Duodenal mucosa (tissue), 2 donors: ENCODE results near the gene INHA.

Source experiments
- H3K27ac ChIP-seq: one replicate; pipeline ENCODE4 v1.7.0; 2013; ENCODE audit warnings: low read depth, low read length
- H3K27me3 ChIP-seq, 2 donors: one replicate each; pipeline ENCODE4 v1.7.0; 2013; ENCODE audit warnings: low read length in 2 of 2, control low read depth in 1 of 2; ENCODE audit not compliant: insufficient read depth in 2 of 2, control insufficient read depth in 1 of 2
- H3K36me3 ChIP-seq, 2 donors: one replicate each; pipeline ENCODE4 v1.7.0; 2013; ENCODE audit warnings: low read length in 2 of 2, control low read depth in 1 of 2; ENCODE audit not compliant: insufficient read depth in 2 of 2, control insufficient read depth in 1 of 2
- H3K4me1 ChIP-seq, 2 donors: one replicate each; pipeline ENCODE4 v1.7.0; 2013; ENCODE audit warnings: low read length in 2 of 2, control low read depth in 1 of 2; ENCODE audit not compliant: insufficient read depth in 2 of 2, control insufficient read depth in 1 of 2
- H3K4me3 ChIP-seq, 2 donors: one replicate each; pipeline ENCODE4 v1.7.0; 2013; ENCODE audit warnings: low read length in 2 of 2, low read depth in 1 of 2
- H3K9ac ChIP-seq, 2 donors: one replicate each; pipeline ENCODE4 v1.7.0; 2013; ENCODE audit warnings: low read length in 2 of 2, low read depth in 1 of 2
- H3K9me3 ChIP-seq, 2 donors: one replicate each; pipeline ENCODE4 v1.7.0; 2013; ENCODE audit warnings: low read length in 2 of 2, control low read depth in 1 of 2; ENCODE audit not compliant: control insufficient read depth in 1 of 2

INHA gene

GRCh38 chr2:219551441-219552381, 20.4 kb upstream of the INHA start:
- Histone ChIP-seq H3K36me3 (no peaks in the 10 kb centered on the region), H3K9ac (peak overlapping the region in 1 of 2 donors; percentile 38), H3K27ac (no peak overlapping the region), H3K4me1 (peaks cover 5 to 9% of the 10 kb centered on the region in 2 donors), H3K4me3 (peak overlapping the region; percentile 54 to 71), H3K9me3 (no peaks in the 10 kb centered on the region), H3K27me3 (peaks cover 20 to 22% of the 10 kb centered on the region in 2 donors)

- H3K4me1 ChIP-seq, result peaks cover 5 to 9% of the 10 kb centered on the region in 2 donors
- no peak overlapping the region for H3K27ac ChIP-seq
- H3K9ac ChIP-seq, result peak overlapping the region in 1 of 2 donors; percentile 51
- H3K4me3 ChIP-seq, result peak overlapping the region; percentile 54 to 71
- peaks cover 20 to 22% of the 10 kb centered on the region in 2 donors for H3K27me3 ChIP-seq
- no peaks in the 10 kb centered on the region for H3K9me3 ChIP-seq
- H3K36me3 ChIP-seq, result no peaks in the 10 kb centered on the region
Observed at GRCh38 chr2:219552382-219553167, 19.5 kb upstream of the INHA start.

GRCh38 chr2:219553168-219553417, 19.0 kb upstream of the INHA start:
- Histone ChIP-seq H3K9me3 (no peaks in the 10 kb centered on the region), H3K4me1 (peaks cover 5 to 9% of the 10 kb centered on the region in 2 donors), H3K27me3 (peaks cover 20 to 22% of the 10 kb centered on the region in 2 donors), H3K27ac (no peak overlapping the region), H3K9ac (no peak overlapping the region), H3K36me3 (no peaks in the 10 kb centered on the region), H3K4me3 (peak overlapping the region; percentile 54 to 71)

- H3K27ac ChIP-seq, result no peak overlapping the region
- H3K36me3 ChIP-seq, result no peaks in the 10 kb centered on the region
- H3K9me3 ChIP-seq, result no peaks in the 10 kb centered on the region
- peaks cover 5 to 9% of the 10 kb centered on the region in 2 donors for H3K4me1 ChIP-seq
- H3K27me3 ChIP-seq, result peaks cover 20 to 22% of the 10 kb centered on the region in 2 donors
- H3K4me3 ChIP-seq, result no peak overlapping the region
- H3K9ac ChIP-seq, result no peak overlapping the region
Observed at GRCh38 chr2:219553463-219553963, 18.6 kb upstream of the INHA start.

- no peaks in the 10 kb centered on the region for H3K36me3 ChIP-seq
- H3K27me3 ChIP-seq, result peaks cover 20 to 22% of the 10 kb centered on the region in 2 donors
- no peaks in the 10 kb centered on the region for H3K9me3 ChIP-seq
Observed at GRCh38 chr2:219554350-219554749, 17.8 kb upstream of the INHA start.

GRCh38 chr2:219555956-219556355, 16.2 kb upstream of the INHA start:
- Histone ChIP-seq H3K9me3 (no peaks in the 10 kb centered on the region), H3K9ac (no peak overlapping the region), H3K4me1 (peaks cover 5 to 9% of the 10 kb centered on the region in 2 donors), H3K36me3 (no peaks in the 10 kb centered on the region), H3K27ac (no peak overlapping the region), H3K4me3 (no peak overlapping the region), H3K27me3 (peaks cover 20 to 21% of the 10 kb centered on the region in 2 donors)

More at GRCh38 chr2:219554350-219554749, 17.8 kb upstream of the INHA start:
- H3K4me3 ChIP-seq, result no peak overlapping the region
- no peak overlapping the region for H3K27ac ChIP-seq
- peaks cover 5 to 9% of the 10 kb centered on the region in 2 donors for H3K4me1 ChIP-seq
- H3K9ac ChIP-seq, result no peak overlapping the region

- Histone ChIP-seq H3K9ac (no peak overlapping the region), H3K27me3 (peaks cover 19 to 20% of the 10 kb centered on the region in 2 donors), H3K36me3 (no peaks in the 10 kb centered on the region), H3K4me3 (no peak overlapping the region), H3K4me1 (peaks cover 5 to 9% of the 10 kb centered on the region in 2 donors), H3K9me3 (no peaks in the 10 kb centered on the region), H3K27ac (no peak overlapping the region)
Observed at GRCh38 chr2:219556413-219556812, 15.7 kb upstream of the INHA start.

GRCh38 chr2:219557320-219557719, 14.8 kb upstream of the INHA start:
- Histone ChIP-seq H3K4me1 (peaks cover 0 to 5% of the 10 kb centered on the region in 2 donors), H3K27me3 (peaks cover 11 to 20% of the 10 kb centered on the region in 2 donors), H3K4me3 (no peak overlapping the region), H3K9ac (no peak overlapping the region), H3K27ac (no peak overlapping the region), H3K36me3 (no peaks in the 10 kb centered on the region), H3K9me3 (no peaks in the 10 kb centered on the region)

GRCh38 chr2:219557791-219558785, 14.0 kb upstream of the INHA start:
- Histone ChIP-seq H3K27ac (no peak overlapping the region), H3K9ac (no peak overlapping the region), H3K9me3 (no peaks in the 10 kb centered on the region), H3K4me3 (no peak overlapping the region), H3K4me1 (peaks cover 0 to 2% of the 10 kb centered on the region in 2 donors), H3K27me3 (peaks cover 6 to 15% of the 10 kb centered on the region in 2 donors), H3K36me3 (no peaks in the 10 kb centered on the region)
